Measurements from ENCODE around the gene SMIM45.
A peak's percentile ranks its signal among the peaks of the same experiment; 100 is the strongest.

SMIM45 gene

DNA sequence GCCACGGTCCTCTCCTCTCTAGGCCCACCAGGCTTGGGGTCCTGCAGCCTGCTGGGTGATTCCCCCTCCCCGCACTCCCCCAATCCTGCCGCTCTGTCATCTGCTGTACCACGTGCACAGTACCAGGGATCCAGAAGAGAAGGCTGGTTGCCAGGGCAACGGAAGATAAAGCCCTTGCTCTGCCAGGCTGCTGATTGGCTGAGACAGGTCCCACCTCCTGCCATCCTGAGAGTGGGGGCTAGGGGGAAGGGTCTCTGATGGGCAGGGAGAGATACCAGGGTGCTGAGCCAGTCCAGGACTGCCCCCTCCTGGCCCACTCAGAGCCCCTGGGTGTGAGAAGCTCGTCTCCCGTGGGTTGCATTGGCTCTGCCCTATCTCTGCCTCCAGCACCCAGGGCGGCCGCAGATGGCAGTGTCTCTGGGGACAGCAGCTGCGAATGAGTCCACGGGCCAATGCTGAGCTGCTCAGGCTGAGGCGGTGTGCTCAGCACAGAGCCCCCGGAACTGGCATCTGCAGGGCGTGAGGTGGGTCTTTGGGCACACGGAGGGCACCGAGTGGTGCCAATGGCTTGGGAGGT is at the start of gene SMIM45:
SMIM45 (plus strand) TSS at position 253 of the 577 bp plus-strand sequence.
- DNase-seq: peak; percentile 72

DNA sequence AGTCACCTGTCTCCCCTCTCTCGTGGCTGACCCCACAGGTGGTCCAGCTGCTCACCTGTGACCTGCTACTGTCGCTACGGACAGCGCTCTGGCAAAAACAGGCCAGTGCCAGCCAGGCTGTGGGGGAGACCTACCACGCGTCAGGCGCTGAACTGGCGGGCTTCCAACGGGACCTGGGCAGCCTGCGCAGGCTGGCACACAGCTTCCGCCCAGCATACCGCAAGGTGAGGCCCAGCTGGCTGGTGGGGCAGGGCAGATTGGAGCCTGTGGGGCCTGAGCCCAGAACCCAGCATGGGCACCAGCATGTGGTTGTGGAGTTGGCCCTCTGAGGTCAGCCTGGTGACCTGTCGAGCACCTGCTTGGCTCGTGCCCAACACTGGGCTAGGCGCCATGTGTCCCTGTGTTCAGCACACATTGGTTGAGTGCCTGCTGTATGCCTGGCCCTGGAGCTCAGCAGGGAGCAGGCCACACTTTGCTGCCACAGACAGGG is 49.0 kb upstream of the SMIM45 start:
- DNase-seq: no peak

DNA sequence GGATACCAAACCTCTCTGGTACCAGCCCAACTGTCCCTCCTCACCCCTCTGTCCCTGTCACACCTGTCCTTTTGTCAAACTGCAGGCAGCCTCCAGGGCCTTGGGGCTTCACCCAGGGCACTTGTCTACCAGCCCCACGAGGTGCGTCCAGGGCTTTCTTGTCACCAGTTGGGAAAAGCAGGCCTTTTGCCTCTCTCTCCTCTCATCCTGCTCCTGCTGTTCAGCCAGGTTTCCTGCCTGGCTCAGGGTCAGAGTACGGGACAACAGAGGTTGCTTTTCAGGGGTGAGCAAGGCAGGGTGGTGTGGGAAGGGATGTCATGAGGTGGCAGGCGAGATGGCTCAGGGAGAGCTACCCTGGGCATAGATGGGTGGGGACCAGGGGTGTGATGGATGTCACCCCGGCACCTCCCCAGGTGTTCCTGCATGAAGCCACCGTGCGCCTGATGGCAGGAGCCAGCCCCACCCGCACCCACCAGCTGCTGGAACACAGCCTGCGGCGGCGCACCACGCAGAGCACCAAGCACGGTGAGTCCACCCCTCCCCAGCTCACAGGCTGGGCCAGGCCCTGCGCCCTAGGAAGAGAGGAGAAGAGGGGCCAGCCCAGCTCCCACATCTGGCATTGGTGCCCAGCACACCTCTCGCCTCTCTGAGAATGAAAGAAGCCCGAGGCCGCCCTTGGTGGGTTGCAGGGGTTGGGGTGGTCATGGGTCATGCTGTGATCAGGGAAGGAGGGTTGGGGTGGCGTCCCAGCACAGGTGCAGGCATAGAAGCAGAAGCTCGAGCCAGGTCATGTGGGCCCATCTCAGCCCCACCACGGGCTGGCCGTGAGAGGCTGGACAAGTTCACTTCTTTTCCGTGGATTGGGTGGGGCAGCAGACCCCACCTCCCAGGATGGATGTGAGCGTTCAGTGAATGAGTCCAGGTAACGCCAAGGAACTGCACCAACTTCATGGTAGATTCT is 47.2 kb upstream of the SMIM45 start:
- no peak for DNase-seq

DNA sequence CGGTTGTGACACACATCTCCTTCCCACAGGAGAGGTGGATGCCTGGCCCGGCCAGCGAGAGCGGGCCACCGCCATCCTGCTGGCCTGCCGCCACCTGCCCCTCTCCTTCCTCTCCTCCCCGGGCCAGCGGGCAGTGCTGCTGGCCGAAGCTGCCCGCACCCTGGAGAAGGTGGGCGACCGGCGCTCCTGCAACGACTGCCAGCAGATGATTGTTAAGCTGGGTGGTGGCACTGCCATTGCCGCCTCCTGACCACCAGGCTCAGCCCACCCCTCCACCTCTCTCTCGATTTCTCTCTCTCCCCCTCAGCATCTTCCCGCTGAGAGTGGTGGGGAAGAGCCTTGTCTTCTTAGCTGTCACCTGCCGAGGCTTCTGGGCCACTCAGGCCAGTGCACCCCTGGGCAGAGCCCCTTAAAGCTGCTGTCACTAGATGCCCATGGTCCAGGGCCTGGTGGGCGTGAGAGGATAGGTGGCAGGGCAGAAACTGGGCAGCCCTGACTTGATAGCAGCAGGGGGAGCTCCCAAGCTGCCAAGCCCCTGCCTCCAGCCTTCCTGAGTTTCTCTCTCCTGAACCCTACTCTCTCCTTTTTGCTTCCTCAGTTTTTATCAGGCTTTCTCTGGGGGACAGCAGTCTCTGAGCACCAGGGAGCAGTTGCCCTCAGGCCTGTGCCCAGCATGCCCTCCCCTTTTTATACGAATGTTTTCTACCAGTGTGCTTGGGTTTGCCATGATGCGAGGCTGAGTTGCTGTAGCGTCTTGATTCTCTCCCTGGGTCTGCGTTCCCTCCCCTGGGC is 46.3 kb upstream of the SMIM45 start:
- DNase-seq: no peak

DNA sequence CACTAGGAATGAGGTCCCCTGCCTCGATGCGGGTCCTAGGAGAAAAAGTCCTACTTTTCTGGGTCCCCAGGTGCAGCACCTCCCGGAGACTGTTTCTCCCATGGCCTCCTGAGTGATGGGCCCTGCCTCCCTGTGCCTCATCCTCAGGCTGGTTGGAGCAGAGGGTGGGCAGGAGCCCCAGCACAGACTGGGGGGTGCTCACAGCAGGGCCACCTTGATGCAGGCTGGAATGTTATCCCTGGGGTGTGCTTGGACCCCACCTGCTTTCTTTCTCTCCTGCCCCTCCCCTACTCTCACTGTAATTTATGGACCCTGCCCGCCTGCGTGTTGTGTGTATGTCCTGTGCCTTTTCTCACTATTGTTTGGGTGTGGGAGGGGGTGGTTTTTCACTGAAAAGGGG is 45.1 kb upstream of the SMIM45 start:
- DNase-seq: no peak

DNA sequence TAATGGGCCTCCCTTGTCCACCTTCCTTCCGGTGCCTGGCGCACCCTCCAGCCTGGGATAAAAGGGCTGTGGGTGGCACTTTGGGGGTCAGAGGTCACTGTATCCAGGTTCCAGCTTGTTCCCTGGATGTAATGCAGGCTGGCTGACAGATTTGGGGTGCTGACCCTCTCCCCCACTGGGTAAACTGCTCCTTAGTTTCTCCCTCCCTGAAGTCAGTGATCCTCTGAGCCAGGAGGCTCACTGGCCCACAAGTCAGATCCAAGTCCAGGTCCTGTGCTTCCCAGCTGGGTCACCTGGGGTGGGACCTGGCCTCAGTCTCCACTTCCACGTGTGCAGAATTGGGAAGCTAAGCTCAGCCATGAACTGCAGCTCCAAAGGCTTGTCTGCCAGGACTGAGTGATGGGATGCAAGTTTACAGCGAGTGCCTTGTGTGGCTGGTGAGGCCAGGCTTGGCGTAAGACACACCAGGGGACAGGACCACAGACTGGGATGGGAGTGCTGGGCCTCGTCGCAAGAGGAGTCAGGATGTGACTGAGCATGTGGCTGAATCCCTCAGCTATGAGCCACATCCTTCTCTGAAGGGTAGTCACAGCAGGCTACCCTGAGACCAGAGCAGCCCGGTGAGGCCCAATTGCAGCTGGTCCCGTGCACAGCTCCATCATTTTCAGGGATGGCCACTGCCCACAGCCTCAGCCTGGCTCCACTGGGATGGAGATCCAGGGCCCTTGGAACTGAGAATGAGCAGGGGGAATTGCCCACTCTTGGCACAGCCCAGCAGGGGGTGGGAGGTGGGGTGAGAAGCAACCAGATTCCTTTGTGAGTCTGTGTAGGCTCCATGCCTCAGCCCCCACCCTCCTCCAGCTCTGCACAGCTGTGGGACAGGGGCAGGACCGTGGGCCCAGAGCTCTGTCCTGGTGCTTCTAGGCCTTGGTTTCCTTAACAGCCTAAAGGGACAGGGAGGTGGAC is 44.2 kb upstream of the SMIM45 start:
- DNase-seq: no peak

DNA sequence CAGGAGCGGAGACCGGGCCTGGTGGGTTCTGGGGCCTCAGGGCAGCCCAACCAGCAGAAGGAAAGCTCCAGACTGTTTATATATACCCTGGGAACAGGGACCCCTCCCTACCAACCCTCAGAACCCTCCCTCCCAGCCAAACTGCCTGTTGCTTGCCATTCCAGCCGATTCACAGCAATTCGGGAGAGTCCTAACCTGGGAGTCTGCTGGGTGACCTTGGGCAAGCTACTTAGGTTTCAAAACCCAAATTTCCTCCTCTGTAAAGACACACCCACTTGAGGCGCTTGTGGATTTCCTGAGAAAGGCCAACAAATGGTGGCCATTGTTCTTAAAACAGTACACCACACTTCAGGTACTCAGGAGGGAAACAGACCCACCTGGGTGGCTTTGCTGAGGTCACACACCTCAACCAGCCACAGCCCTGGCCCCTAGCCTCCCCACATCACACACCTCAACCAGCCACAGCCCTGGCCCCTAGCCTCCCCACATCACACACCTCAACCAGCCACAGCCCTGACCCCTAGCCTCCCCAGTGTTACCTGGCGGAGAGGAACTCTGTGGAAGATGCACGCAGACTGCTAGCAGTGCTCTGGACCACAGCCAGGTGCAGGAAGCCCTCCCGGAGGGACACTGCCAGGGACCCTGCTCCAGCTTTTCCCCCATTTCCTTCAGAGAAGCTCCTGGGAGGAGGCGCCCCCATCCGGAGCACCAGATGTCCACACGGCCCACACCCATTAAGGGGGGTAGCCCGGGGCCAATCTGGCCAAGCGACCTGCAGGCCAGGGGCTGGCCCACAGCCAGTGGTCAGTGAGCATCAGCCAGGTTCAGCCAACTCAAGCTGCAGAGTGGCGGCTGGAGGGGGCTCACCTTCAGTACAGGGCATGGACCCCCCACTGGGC is 43.3 kb upstream of the SMIM45 start:
- DNase-seq: no peak

DNA sequence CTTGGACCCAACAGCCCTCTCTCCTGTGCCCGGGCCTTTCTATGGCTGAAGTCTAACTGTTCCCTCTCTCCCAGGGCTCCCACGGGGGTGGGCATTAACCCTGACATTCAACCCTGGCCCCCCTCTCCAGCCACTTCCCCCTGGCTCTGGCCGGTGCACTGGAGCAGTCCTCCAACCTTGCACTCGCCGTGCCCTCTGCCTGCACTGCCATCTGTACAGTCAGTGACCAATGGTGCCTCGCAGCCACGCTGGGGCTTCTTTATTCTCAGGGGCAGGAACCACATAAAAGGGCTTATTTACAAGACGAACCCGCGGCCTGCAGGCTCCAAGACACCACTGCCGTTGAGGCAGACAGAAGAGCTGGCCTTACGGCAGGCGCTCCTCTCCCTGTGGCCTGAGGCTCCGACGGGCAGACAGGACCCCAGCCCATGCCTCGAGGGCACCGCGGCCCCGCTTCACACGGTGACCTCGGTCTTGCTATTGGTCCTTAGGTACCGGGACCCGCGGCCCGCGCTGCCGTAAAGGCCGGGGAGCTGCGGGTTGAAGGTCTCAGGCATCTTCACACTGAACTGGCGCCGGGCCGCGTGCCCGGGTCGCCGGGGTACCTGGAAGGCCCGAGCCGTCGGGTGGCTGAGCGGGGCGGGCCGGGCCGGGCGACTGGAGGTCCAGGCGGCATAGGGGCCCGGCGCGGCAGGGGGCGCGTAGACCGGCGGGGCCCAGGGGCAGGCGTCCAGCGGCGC is 42.5 kb upstream of the SMIM45 start:
- DNase-seq: no peak

DNA sequence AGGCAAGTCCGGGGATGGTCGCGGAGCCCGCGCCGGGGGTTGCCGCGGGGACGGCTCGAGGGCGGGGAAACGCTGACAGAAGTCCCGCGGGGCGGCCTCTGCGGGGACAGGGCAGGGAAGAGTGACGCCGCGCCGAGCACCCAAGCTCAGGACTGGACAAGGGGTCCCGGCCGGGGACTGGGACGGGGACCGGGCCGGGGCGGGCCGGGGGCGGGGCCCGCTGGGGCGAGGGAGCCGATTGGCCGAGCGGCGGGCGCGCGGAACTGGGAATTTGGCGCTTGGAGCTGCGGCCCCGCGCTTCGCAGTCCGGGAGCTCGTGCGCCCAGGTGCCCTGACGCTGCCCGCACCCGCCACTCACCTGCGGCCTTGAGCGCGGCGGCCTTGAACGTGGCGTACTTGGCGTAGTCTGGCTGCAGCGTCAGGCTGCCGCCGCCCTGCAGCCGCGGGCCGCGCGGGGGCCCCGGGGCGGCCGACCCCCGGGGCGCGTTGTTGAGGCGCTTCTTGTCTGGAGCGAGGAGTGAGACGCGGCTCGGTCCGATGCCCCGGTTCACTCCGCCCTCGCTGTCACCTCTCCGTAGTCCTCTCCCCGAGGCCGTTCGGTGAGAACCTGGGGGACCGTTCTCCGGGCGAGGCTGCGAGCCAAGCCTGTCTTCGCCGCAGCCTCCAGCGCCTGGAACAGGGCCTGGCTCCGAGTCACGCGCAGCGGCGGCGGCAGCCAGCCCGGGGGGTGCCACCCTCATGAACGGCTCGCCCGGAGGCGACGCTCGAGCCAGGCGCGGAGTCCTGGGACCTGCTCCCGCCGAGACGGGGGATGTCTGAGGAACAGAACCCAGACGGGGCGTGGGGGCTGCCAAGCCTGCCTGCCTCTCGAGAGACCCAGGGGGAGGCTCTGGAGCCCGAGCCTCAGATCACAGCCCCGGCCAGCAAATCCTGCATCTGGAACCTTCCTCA is 41.6 kb upstream of the SMIM45 start:
- DNase-seq: no peak

DNA sequence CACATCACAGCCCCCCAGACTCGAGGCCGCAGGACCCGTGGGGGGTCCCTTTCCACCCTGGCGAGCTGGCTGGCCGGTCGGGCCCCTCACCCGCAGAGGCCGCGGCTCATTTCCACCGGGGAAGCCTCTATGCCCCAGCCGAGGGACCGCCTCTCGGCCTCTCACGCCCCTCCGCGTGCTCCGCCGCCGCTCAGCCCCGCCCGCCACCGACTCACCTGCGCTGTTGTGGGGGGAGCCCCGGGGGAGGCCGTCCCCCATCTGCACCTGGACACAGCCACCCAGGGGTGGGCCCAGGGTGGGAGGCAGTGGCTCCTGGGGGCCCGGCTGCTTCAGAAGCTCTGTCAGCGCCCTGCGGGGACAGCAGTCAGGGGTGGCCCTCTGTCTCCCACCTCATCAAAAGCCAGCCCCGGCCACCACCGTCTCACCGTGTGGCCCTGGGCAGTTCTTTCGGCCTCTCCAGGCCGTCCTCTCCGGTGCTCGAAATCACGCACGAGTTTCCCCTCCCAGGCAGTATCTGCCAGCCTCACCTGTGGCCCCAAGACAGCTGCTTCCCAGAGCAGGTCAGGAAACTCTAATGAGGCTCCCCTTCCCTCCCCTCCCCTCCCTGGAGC is 40.8 kb upstream of the SMIM45 start:
- no peak for DNase-seq

DNA sequence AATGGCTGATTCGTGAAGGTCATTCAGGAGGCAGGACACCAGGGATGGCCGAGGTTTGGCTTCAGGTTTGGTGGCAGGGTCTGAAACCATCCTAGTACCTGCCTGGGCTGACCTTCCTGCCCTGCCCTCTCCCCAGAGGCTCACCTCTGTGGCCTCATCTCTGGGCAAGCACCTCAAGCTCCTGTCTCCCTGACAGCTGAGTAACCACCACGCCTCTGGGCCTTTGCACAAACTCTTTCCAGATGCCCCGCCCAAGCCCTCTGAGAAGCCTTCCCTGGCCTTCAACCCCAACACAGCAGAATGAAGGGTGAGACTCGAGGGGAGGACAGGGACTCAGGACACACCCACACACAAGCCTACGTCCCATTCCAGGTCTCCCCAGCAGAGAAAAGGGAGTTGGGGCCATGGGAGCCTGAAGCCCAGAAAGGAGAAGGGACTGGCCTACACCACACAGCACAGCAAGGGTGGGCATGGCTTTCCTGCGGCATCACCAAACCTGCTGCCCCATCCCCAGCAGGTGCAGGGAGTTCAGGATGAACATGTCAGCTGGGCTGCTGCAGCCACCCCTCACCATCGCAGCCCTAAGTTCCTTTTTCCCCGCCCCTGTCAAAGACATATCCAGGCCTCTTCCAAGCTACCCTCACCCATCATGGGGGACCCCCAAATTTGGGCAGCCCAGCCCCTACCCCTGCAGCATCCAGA is 39.5 kb upstream of the SMIM45 start:
- no peak for DNase-seq

DNA sequence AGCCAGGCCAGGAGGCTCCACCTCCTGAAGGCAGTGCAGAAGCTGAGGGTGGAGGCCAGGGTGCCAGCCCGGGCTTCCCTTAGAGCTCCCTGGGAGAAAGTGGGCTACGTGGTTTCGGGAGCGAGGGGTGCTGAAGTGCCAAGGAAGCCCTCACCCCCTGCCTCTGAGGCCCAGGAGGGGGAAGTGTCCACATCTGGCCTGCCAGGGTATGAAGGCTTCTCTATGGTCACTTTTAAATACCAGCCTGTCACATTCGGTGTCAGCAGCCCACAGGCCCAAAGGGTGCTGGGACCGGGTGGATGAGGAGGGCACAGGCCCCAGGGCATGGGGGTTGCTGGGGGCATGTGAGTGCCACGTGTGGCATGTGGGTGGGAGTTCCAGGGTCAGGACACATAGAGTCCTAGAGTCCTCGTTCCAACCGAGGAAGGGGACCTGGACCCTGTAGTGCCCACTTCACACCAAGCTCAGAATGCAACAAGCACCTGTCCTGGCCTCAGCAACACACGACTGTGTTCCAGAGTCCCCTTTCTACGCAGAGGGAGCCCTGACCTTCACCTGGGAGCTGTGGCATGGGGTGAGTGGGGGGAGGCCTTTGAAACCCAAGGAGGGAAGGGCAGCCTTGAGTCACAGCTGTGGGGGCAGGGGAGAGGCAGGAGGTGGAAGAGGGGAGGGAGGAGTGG is 38.8 kb upstream of the SMIM45 start:
- no peak for DNase-seq

DNA sequence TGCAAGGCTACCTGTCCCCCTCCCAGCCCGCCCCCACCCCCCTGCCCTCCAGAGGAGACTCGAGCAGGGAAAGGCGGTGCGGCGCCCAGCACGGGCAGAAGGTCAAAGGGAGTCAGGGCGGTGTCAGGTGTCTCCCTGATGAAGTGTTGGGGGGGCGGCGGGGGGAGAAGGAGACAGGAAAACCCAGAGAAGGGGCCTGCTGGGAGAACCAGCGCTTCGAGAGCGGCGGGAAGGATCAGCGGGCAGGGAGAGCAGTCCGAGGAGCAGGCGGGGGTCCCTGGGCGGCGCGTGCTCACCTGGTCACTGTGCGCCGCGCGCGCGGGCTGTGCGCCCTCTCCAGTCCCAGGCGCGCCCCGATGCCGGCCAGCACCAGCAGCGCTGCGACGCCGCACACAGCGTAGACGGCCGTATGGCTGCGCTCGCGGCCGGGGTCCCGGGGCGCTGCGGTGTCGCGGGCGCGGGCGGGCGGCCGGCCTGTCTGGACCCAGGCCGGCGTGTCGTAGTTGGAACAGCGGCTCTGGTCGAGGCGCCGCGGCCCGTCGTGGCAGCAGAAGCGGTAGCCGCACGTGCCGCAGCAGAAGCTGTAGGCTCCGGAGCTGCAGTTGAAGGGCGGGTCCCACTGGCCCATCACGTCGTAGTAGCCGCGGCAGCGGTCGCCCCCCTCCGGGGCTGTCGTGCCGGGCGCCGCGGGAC is 38.0 kb upstream of the SMIM45 start:
- no peak for DNase-seq

DNA sequence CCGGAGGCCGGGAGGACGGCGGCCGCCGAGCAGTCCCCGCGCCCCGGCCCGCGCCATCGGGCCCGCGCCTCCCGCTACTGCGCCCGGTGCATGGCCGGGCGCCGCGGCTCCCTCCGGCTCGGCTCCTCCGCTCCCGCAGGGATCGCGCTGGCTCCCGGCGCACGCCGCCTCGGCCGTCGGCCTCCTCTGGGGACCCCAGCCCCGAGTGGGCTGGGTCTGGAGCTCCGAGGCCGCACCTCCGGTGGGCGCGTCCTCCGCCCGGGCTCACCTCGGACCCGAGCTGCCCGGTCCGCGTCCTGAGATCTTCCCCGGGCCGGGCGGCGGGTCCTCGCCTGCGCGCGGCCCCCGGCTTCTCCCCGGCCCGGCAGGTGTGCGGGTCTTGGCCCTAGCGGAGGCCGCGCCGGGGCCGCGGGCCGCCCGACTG is 37.3 kb upstream of the SMIM45 start:
- no peak for DNase-seq

DNA sequence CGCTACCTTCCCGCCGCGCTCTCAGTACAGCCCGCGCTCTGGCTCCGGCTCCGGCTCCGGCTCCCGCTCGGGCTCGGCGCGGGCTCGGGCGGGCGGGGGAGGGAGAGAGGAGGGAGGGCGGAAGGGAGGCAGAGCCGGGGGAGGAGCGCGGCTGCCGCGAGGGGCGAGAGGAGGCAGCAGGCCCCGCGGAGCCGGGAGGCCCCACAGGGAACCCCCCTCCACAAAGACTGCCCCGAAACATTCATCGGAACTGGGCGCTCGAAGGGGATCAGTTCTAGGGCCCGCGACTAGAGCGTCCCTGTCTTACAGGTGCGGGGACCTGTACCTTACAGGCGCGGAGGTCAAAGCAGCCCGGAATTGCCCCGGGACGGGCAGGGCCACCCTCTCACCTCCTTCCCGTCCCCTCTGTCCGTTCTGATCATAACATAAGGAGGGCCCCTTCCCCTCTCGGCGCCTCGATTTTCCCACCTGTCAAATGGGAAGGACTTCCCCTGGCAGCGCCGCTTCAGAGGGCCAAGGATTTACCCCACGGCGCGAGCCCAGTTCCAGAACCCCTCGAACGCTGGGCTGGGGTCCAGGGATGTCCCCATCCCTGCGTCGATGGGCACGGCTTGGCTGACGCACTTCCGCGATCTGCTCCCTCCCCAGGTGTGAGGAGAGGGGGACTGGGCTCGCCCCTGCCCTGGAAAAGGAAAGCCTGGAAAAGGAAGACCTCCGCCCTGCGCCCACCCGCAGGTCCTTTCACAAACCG is 36.7 kb upstream of the SMIM45 start, which contains the start of gene SHISA8:
SHISA8 (minus strand) TSS at position 40 of the 751 bp plus-strand sequence. CDS start 407 bp downstream, outside the sequence.
- no peak for DNase-seq

All from NCI-H524 treated with DMSO at 0.1 percent for 48 hours (cell line).